OCI-LY7 (cell line): ENCODE data around the gene TPX2. TPM values are rescaled to one million over a fixed set of nuclear protein-coding genes. Genes with fewer than 3 reads are reported as not detected.

Experiments
- BruUV-seq: library from RNA; stranded (reverse); fragments of 400-500 nt; replicated peaks from 2 replicates; lab custom pipeline; 2021; lab: Mats Ljungman, UMichigan
- CTCF ChIA-PET: fragments of 300-600 bp; sonication (Branson Sonifier 250); formaldehyde crosslinking; loops from one replicate; lab custom pipeline; 2022; ENCODE audit warnings: antibody characterized with exemption; ENCODE audit not compliant: unreplicated experiment; lab: Charles Lee
- POLR2A ChIA-PET: fragments of 300-600 bp; sonication (Branson Sonifier 250); formaldehyde crosslinking; loops from one replicate; lab custom pipeline; 2022; ENCODE audit warnings: antibody characterized with exemption; lab: Charles Lee
- DNase-seq: peaks from one replicate; pipeline ENCODE4 v3.0.0-alpha.2; 2015; ENCODE audit warnings: low spot score
- H2AFZ ChIP-seq: fragments of 200-600 bp; sonication (generic), shearing (Covaris generic); 2 replicates; pipeline ENCODE4 v1.6.1; 2014; ENCODE audit warnings: mild to moderate bottlenecking, antibody characterized with exemption, low read length, moderate library complexity
- H3K27ac ChIP-seq: fragments of 200-600 bp; sonication (generic); 2 replicates; pipeline ENCODE4 v1.5.1; 2014; ENCODE audit warnings: mixed run types, low read depth, mild to moderate bottlenecking, moderate library complexity, low read length, inconsistent platforms; ENCODE audit not compliant: poor library complexity, severe bottlenecking
- H3K36me3 ChIP-seq: fragments of 200-600 bp; sonication (generic); 2 replicates; pipeline ENCODE4 v1.6.1; 2014; ENCODE audit warnings: mild to moderate bottlenecking, antibody characterized with exemption, low read length, moderate library complexity, mixed read lengths; ENCODE audit not compliant: insufficient read depth
- H3K4me1 ChIP-seq: fragments of 200-600 bp; sonication (generic); 2 replicates; pipeline ENCODE4 v1.5.1; 2014; ENCODE audit warnings: mild to moderate bottlenecking, low read length; ENCODE audit not compliant: insufficient read depth, poor library complexity, severe bottlenecking
- H3K4me2 ChIP-seq: fragments of 200-600 bp; sonication (generic); 2 replicates; pipeline ENCODE4 v1.6.1; 2014; ENCODE audit warnings: mild to moderate bottlenecking, low read length
- H3K4me3 ChIP-seq: fragments of 200-600 bp; sonication (generic); 2 replicates; pipeline ENCODE4 v1.5.1; 2014; ENCODE audit warnings: mild to moderate bottlenecking, low read depth, low read length; ENCODE audit not compliant: poor library complexity, severe bottlenecking
- H3K79me2 ChIP-seq: fragments of 200-600 bp; sonication (generic); 2 replicates; pipeline ENCODE4 v1.6.1; 2016; ENCODE audit warnings: low read depth, mild to moderate bottlenecking, low read length, moderate library complexity, mixed read lengths; ENCODE audit not compliant: insufficient read depth
- H3K9me2 ChIP-seq: fragments of 200-600 bp; sonication (generic); 2 replicates; pipeline ENCODE4 v1.6.1; 2016; ENCODE audit warnings: mild to moderate bottlenecking, low read length, mixed read lengths; ENCODE audit not compliant: insufficient read depth
- H3K9me3 ChIP-seq: fragments of 200-600 bp; sonication (generic); 2 replicates; pipeline ENCODE4 v1.6.1; 2014; ENCODE audit warnings: mild to moderate bottlenecking, mixed run types, low read length, mixed read lengths
- H4K20me1 ChIP-seq: fragments of 200-600 bp; sonication (generic); 2 replicates; pipeline ENCODE4 v1.6.1; 2014; ENCODE audit warnings: mild to moderate bottlenecking, antibody characterized with exemption, low read length, moderate library complexity, mixed read lengths; ENCODE audit not compliant: insufficient read depth
- CTCF ChIP-seq: fragments of 200-600 bp; sonication (generic); conservative IDR thresholded peaks from 2 replicates; pipeline ENCODE4 v1.5.1; 2014; ENCODE audit warnings: mild to moderate bottlenecking, antibody characterized with exemption, low read length, moderate library complexity, mixed read lengths
- EZH2phosphoT487 ChIP-seq: fragments of 200-600 bp; sonication (generic); IDR thresholded peaks from 2 replicates; pipeline ENCODE4 v1.6.1; 2018; ENCODE audit warnings: low read depth, borderline replicate concordance, mild to moderate bottlenecking, mixed run types, antibody characterized with exemption, low read length, moderate library complexity, mixed read lengths
- intact Hi-C: fragments of 100-400 bp; cut with micrococcal nuclease; formaldehyde crosslinking; loops from one replicate; pipeline ENCODE4 v1.10.0; 2022; ENCODE audit not compliant: unreplicated experiment
- total RNA-seq, 2 experiments: library from RNA; depleted of rRNA in 1 of 2; stranded (reverse); fragments of >200 nt in 1 of 2; shearing (Covaris generic) in 1 of 2; gene quantifications; 2 replicates each; pipeline ENCODE4 v1.2.3, GENCODE V29; 2014 to 2022

TPX2 gene
- total RNA-seq, 2 experiments from 2014 or later: 121 to 173 TPM

- no peak overlapping the region for H3K4me2 ChIP-seq
- no peaks in the 10 kb centered on the region for H3K9me3 ChIP-seq
- H3K4me1 ChIP-seq: no peaks in the 10 kb centered on the region
- no peak overlapping the region for H3K4me3 ChIP-seq
- DNase-seq: no peak
- ChIA-PET CTCF (no interaction called here), POLR2A (no interaction called here)
- no peaks in the 10 kb centered on the region for H3K79me2 ChIP-seq
- H2AFZ ChIP-seq: no peak overlapping the region
- H3K36me3 ChIP-seq: peaks cover 99% of the 10 kb centered on the region
- intact Hi-C loops: loop anchor here (5.0 kb wide), 1 partner anchor 34 kb away; no protein-coding TSS in a partner anchor
- no peaks in the 10 kb centered on the region for H3K9me2 ChIP-seq
- no peaks in the 10 kb centered on the region for H4K20me1 ChIP-seq
- no TSS peak for BruUV-seq
- TF ChIP-seq CTCF: no peak
- no peak for TF ChIP-seq EZH2phosphoT487
- no peak overlapping the region for H3K27ac ChIP-seq
Measured at GRCh38 chr20:31801508-31801907, 62.4 kb downstream of the TPX2 start.

- no TSS peak for BruUV-seq
- H4K20me1 ChIP-seq: no peaks in the 10 kb centered on the region
- no peaks in the 10 kb centered on the region for H3K9me2 ChIP-seq
- no peak overlapping the region for H3K4me2 ChIP-seq
- intact Hi-C loops: loop anchor here (5.0 kb wide), 1 partner anchor 36 kb away; no protein-coding TSS in a partner anchor
- no peak for DNase-seq
- CTCF ChIA-PET: no interaction called here
- H3K9me3 ChIP-seq: no peaks in the 10 kb centered on the region
- no peak overlapping the region for H2AFZ ChIP-seq
- TF ChIP-seq EZH2phosphoT487 (no peak), CTCF (no peak)
- H3K27ac ChIP-seq: no peak overlapping the region
- POLR2A ChIA-PET: interaction anchor here (0.7 kb wide), 1 partner anchor 62 kb away, joined by 3 read pairs; no protein-coding TSS in a partner anchor
- no peaks in the 10 kb centered on the region for H3K4me1 ChIP-seq
- peaks cover 93% of the 10 kb centered on the region for H3K36me3 ChIP-seq
- no peak overlapping the region for H3K4me3 ChIP-seq
- no peaks in the 10 kb centered on the region for H3K79me2 ChIP-seq
Measured at GRCh38 chr20:31803552-31804291, 64.6 kb downstream of the TPX2 start.
